ENCODE measurements around the gene SPESP1. TPM values are rescaled to one million over a fixed set of nuclear protein-coding genes. Genes with fewer than 3 reads are reported as not detected.

Gene SPESP1
- total RNA-seq, 1 donor from 2014 or later = not detected

GRCh38 chr15:68933001-68933400 lies 2.7 kb downstream of the SPESP1 start:
- Mint-ChIP-seq H3K27me3 (ENCODE audit: unreplicated experiment) (peaks cover 4% of the 10 kb centered on the region), H3K36me3 (ENCODE audit: unreplicated experiment) (no peaks in the 10 kb centered on the region), H3K4me3 (ENCODE audit: unreplicated experiment) (no peak overlapping the region), H3K4me1 (ENCODE audit: low read depth, unreplicated experiment) (no peaks in the 10 kb centered on the region), H3K27ac (ENCODE audit: unreplicated experiment) (no peak overlapping the region), H3K9me3 (ENCODE audit: unreplicated experiment) (no peaks in the 10 kb centered on the region)
- DNase-seq = no peak
- TF ChIP-seq CTCF (IDR thresholded peaks at IDR 0.05; ENCODE audit: partially characterized antibody, unreplicated experiment) = no peak

GRCh38 chr15:68934341-68934740 lies 4.0 kb downstream of the SPESP1 start:
- Mint-ChIP-seq H3K4me1 (ENCODE audit: low read depth, unreplicated experiment) (no peaks in the 10 kb centered on the region), H3K27ac (ENCODE audit: unreplicated experiment) (no peak overlapping the region), H3K9me3 (ENCODE audit: unreplicated experiment) (no peaks in the 10 kb centered on the region), H3K4me3 (ENCODE audit: unreplicated experiment) (no peak overlapping the region), H3K36me3 (ENCODE audit: unreplicated experiment) (no peaks in the 10 kb centered on the region), H3K27me3 (ENCODE audit: unreplicated experiment) (peaks cover 4% of the 10 kb centered on the region)
- no peak for DNase-seq
- TF ChIP-seq CTCF (IDR thresholded peaks at IDR 0.05; ENCODE audit: partially characterized antibody, unreplicated experiment) = no peak

DNA sequence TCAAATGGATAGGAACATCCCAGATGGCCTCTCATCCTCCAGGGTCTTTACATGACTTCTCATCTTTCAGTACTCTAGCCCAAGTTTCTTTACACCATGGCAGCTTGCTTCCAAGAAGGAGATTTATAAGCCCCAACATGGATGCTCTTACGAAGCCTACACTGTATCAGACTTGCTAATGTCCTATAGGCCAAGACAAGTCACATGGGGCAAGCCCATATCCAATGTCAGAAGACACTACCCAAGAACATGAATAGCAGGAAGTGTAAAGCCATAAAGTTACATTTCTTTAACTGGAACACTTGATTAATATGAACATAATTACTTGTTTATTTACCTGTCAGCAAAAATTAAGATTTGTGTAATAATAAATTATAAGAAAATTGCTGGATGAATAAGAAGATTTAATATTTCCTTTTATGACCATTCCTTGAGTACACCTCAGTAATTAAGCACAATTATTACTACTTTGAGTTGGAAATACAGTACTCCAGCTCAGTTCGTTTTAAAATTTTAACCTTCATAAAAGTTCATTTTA lies 5.1 kb downstream of the SPESP1 start:
- Mint-ChIP-seq H3K27me3 (ENCODE audit: unreplicated experiment) (peaks cover 2% of the 10 kb centered on the region), H3K36me3 (ENCODE audit: unreplicated experiment) (no peaks in the 10 kb centered on the region), H3K27ac (ENCODE audit: unreplicated experiment) (no peak overlapping the region), H3K4me1 (ENCODE audit: low read depth, unreplicated experiment) (no peaks in the 10 kb centered on the region), H3K9me3 (ENCODE audit: unreplicated experiment) (no peaks in the 10 kb centered on the region), H3K4me3 (ENCODE audit: unreplicated experiment) (no peak overlapping the region)
- TF ChIP-seq CTCF (IDR thresholded peaks at IDR 0.05; ENCODE audit: partially characterized antibody, unreplicated experiment) = no peak
- no peak for DNase-seq

DNA sequence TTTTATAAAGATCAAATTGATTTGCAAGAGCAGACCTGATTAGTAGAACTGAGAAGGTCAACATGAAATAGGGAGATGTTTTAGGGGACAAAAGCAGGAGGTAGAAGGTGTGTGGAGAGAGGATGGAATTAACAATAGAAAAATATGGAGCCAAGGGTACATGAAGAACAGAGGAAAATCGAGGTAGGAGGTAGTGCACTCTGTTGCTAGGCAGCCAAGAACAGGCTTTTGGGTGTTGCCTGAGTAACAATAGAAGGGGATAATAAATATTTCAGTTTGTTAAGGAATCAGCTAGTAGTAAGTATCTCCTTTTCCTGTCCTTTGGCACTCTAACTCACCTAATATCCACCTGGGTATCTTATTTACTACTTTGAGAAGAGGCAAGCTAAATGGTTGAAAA lies 9.2 kb downstream of the SPESP1 start:
- no peaks in the 10 kb centered on the region for H3K4me1 Mint-ChIP-seq (ENCODE audit: low read depth, unreplicated experiment)
- no peaks in the 10 kb centered on the region for H3K27me3 Mint-ChIP-seq (ENCODE audit: unreplicated experiment)

GRCh38 chr15:68951813-68952212 lies 21.5 kb downstream of the SPESP1 start:
- H3K4me1 Mint-ChIP-seq (ENCODE audit: low read depth, unreplicated experiment) = no peaks in the 10 kb centered on the region
- no peak overlapping the region for H3K4me3 Mint-ChIP-seq (ENCODE audit: unreplicated experiment)
- H3K9me3 Mint-ChIP-seq (ENCODE audit: unreplicated experiment) = no peaks in the 10 kb centered on the region
- no peak for TF ChIP-seq CTCF (IDR thresholded peaks at IDR 0.05; ENCODE audit: partially characterized antibody, unreplicated experiment)
- H3K36me3 Mint-ChIP-seq (ENCODE audit: unreplicated experiment) = no peaks in the 10 kb centered on the region
- no peak for DNase-seq
- no peak overlapping the region for H3K27ac Mint-ChIP-seq (ENCODE audit: unreplicated experiment)
- H3K27me3 Mint-ChIP-seq (ENCODE audit: unreplicated experiment) = no peaks in the 10 kb centered on the region

More for the DNA sequence above, 9.2 kb downstream of the SPESP1 start:
- Mint-ChIP-seq H3K4me3 (ENCODE audit: unreplicated experiment) (no peak overlapping the region), H3K9me3 (ENCODE audit: unreplicated experiment) (no peaks in the 10 kb centered on the region), H3K27ac (ENCODE audit: unreplicated experiment) (no peak overlapping the region), H3K36me3 (ENCODE audit: unreplicated experiment) (peaks cover 4% of the 10 kb centered on the region)
- TF ChIP-seq CTCF (IDR thresholded peaks at IDR 0.05; ENCODE audit: partially characterized antibody, unreplicated experiment) = no peak
- DNase-seq = no peak
